IMR-90 (cell line): ENCODE measurements around the gene KIAA0232. TPM values are rescaled to one million over a fixed set of nuclear protein-coding genes. Genes with fewer than 3 reads are reported as not detected.
"Not testable (repeated sequence)": the region's sequence is repeated elsewhere in the genome, so short reads cannot be mapped to it uniquely, and the experiment has no call there.

Source experiments
- ATAC-seq: fragments of 200-7000 bp; cut with Tn5 transposase; 2 replicates; pipeline ENCODE4 v1.9.1; 2020; ENCODE audit warnings: low read depth, mild to moderate bottlenecking, moderate library complexity
- BruUV-seq: library from RNA; stranded (reverse); fragments of 400-500 nt; replicated peaks from 2 replicates; lab custom pipeline; 2021; lab: Mats Ljungman, UMichigan
- CTCF ChIA-PET: fragments of 300-600 bp; formaldehyde crosslinking; extraction: SDS; loops from one replicate; lab custom pipeline; 2021; ENCODE audit warnings: antibody characterized with exemption; lab: Yijun Ruan, JAX
- POLR2A ChIA-PET: fragments of 300-600 bp; sonication (Branson Sonifier 250); formaldehyde crosslinking; loops from one replicate; lab custom pipeline; 2022; ENCODE audit warnings: antibody characterized with exemption; ENCODE audit not compliant: unreplicated experiment; lab: Charles Lee
- DNase-seq: peaks from one replicate; pipeline ENCODE4 v3.0.0; 2013
- H2AFZ ChIP-seq: replicated peaks from 2 replicates; pipeline ENCODE3; 2013; ENCODE audit warnings: low read length, mild to moderate bottlenecking; ENCODE audit not compliant: poor library complexity
- H2AK5ac ChIP-seq: 2 replicates; pipeline ENCODE4 v1.6.1; 2013; ENCODE audit warnings: low read depth, low read length, inconsistent platforms
- H2AK9ac ChIP-seq: replicated peaks from 2 replicates; pipeline ENCODE3; 2013; ENCODE audit warnings: mild to moderate bottlenecking, low read depth, low read length, moderate library complexity; ENCODE audit not compliant: poor library complexity
- H2BK120ac ChIP-seq: 2 replicates; pipeline ENCODE4 v1.6.1; 2013; ENCODE audit warnings: low read depth, low read length, inconsistent platforms
- H2BK15ac ChIP-seq: 3 replicates; pipeline ENCODE4 v1.6.1; 2013; ENCODE audit warnings: low read depth, low read length, inconsistent platforms
- H2BK20ac ChIP-seq: 2 replicates; pipeline ENCODE4 v1.6.1; 2013; ENCODE audit warnings: low read depth, mild to moderate bottlenecking, inconsistent platforms, low read length, moderate library complexity
- H2BK5ac ChIP-seq: 2 replicates; pipeline ENCODE4 v1.6.1; 2013; ENCODE audit warnings: mild to moderate bottlenecking, low read depth, low read length, inconsistent platforms; ENCODE audit not compliant: poor library complexity, severe bottlenecking
- H3K14ac ChIP-seq: replicated peaks from 2 replicates; pipeline ENCODE4 v1.6.1; 2013; ENCODE audit warnings: low read depth, low read length, inconsistent platforms
- H3K18ac ChIP-seq: 2 replicates; pipeline ENCODE4 v1.6.1; 2013; ENCODE audit warnings: low read depth, low read length, control low read depth
- H3K23ac ChIP-seq: 2 replicates; pipeline ENCODE4 v1.6.1; 2013; ENCODE audit warnings: low read depth, low read length, inconsistent platforms
- H3K27ac ChIP-seq: 2 replicates; pipeline ENCODE4 v1.5.1; 2013; ENCODE audit warnings: mild to moderate bottlenecking, control low read depth, low read length; ENCODE audit not compliant: insufficient read depth
- H3K27me3 ChIP-seq: 2 replicates; pipeline ENCODE4 v1.6.1; 2013; ENCODE audit warnings: low read length; ENCODE audit not compliant: control insufficient read depth, insufficient read depth
- H3K36me3 ChIP-seq: 2 replicates; pipeline ENCODE4 v1.6.1; 2013; ENCODE audit warnings: low read length, mixed read lengths; ENCODE audit not compliant: control insufficient read depth, insufficient read depth
- H3K4ac ChIP-seq: 2 replicates; pipeline ENCODE4 v1.6.1; 2013; ENCODE audit warnings: low read depth, low read length, inconsistent platforms
- H3K4me1 ChIP-seq: 2 replicates; pipeline ENCODE4 v1.6.1; 2013; ENCODE audit warnings: low read length, mixed read lengths; ENCODE audit not compliant: control insufficient read depth, insufficient read depth
- H3K4me2 ChIP-seq: 2 replicates; pipeline ENCODE4 v1.6.1; 2013; ENCODE audit warnings: low read depth, mild to moderate bottlenecking, control low read depth, low read length, moderate library complexity
- H3K4me3 ChIP-seq: 2 replicates; pipeline ENCODE4 v1.5.1; 2013; ENCODE audit warnings: low read depth, mild to moderate bottlenecking, control low read depth, low read length, moderate library complexity; ENCODE audit not compliant: insufficient read depth
- H3K56ac ChIP-seq: 2 replicates; pipeline ENCODE4 v1.6.1; 2013; ENCODE audit warnings: low read length, inconsistent platforms; ENCODE audit not compliant: insufficient read depth; ENCODE audit errors: extremely low read depth
- H3K79me1 ChIP-seq, 2 experiments: 2 replicates each; pipeline ENCODE4 v1.6.1; 2013; ENCODE audit warnings: low read length in 2 of 2, inconsistent platforms in 1 of 2, low read depth in 1 of 2
- H3K9ac ChIP-seq: 2 replicates; pipeline ENCODE4 v1.6.1; 2013; ENCODE audit warnings: low read depth, low read length, control low read depth
- H3K9me1 ChIP-seq: 2 replicates; pipeline ENCODE4 v1.6.1; 2013; ENCODE audit warnings: low read length, inconsistent platforms; ENCODE audit not compliant: insufficient read depth
- H3K9me3 ChIP-seq: 2 replicates; pipeline ENCODE4 v1.6.1; 2013; ENCODE audit warnings: low read length; ENCODE audit not compliant: control insufficient read depth, insufficient read depth
- H4K20me1 ChIP-seq: 2 replicates; pipeline ENCODE4 v1.6.1; 2013; ENCODE audit warnings: low read length, inconsistent platforms; ENCODE audit not compliant: insufficient read depth
- H4K5ac ChIP-seq: 2 replicates; pipeline ENCODE4 v1.6.1; 2013; ENCODE audit warnings: mild to moderate bottlenecking, low read depth, low read length, control low read depth
- H4K8ac ChIP-seq, 2 experiments: 2 replicates each; pipeline ENCODE4 v1.6.1; 2013; ENCODE audit warnings: low read depth in 2 of 2, low read length in 2 of 2, control low read depth in 1 of 2, inconsistent platforms in 1 of 2
- H4K91ac ChIP-seq: 2 replicates; pipeline ENCODE4 v1.6.1; 2013; ENCODE audit warnings: low read depth, low read length, inconsistent platforms; ENCODE audit not compliant: insufficient read depth
- WGBS, 2 experiments: methylation state at CpG; one replicate each; pipeline versions ENCODE4 v1.1.5 to v1.1.7; 2013; ENCODE audit warnings: missing lambda C conversion rate in 2 of 2; ENCODE audit not compliant: insufficient read length in 1 of 2; ENCODE audit errors: extremely low coverage in 2 of 2; 5-methylcytosine and 5-hydroxymethylcytosine counted together
- dilution Hi-C: fragments of 300-500 bp; cut with HindIII; formaldehyde crosslinking; loops from one replicate; pipeline ENCODE4 v1.14.3; 2018; ENCODE audit warnings: low sequenced_read_pairs; ENCODE audit not compliant: unreplicated experiment
- in situ Hi-C: fragments of 300-500 bp; cut with MboI; formaldehyde crosslinking; loops from 3 replicates; pipeline ENCODE4 v1.14.3; 2019; ENCODE audit warnings: low sequenced_read_pairs, inconsistent platforms, mixed read lengths
- intact Hi-C: fragments of 100-400 bp; cut with micrococcal nuclease; formaldehyde crosslinking; loops from 2 replicates; pipeline ENCODE4 v1.10.0; 2022
- polyA plus RNA-seq, 3 experiments: library from polyadenylated mRNA; depleted of rRNA; stranded (reverse); fragments of >200 nt; gene quantifications; 2 replicates each; pipeline ENCODE4 v1.2.3, GENCODE V29; 2012; ENCODE audit warnings: low replicate concordance in 1 of 3
- total RNA-seq: library from RNA; depleted of rRNA; stranded (reverse); fragments of >200 nt; gene quantifications from 2 replicates; pipeline ENCODE4 v1.2.3, GENCODE V29; 2012

Gene KIAA0232
- total and polyA plus RNA-seq, 2 of the 4 experiments (the other 2 are of a cell fraction) = 6.8 to 19.5 TPM

GRCh38 chr4:6906486-6906885 is 124.0 kb downstream of the KIAA0232 start:
- POLR2A ChIA-PET, H2AFZ ChIP-seq, H2AK5ac ChIP-seq, H3K4me3 ChIP-seq, H4K8ac ChIP-seq, H2AK9ac ChIP-seq, H3K14ac ChIP-seq, H3K36me3 ChIP-seq, H3K9ac ChIP-seq, CTCF ChIA-PET, H4K91ac ChIP-seq, BruUV-seq, in situ Hi-C loops, dilution Hi-C loops, H3K18ac ChIP-seq, H2BK15ac ChIP-seq, H3K4me2 ChIP-seq, H3K4me1 ChIP-seq, H3K4ac ChIP-seq, H2BK20ac ChIP-seq, intact Hi-C loops, H3K9me3 ChIP-seq, H3K56ac ChIP-seq, H2BK120ac ChIP-seq, H3K27me3 ChIP-seq, H4K20me1 ChIP-seq, H3K9me1 ChIP-seq, H4K5ac ChIP-seq, H3K23ac ChIP-seq, H3K27ac ChIP-seq, DNase-seq, ATAC-seq, H2BK5ac ChIP-seq: not testable (repeated sequence)
- 92% methylated on average over 2 of the region's 6 CpGs; no CpG with 5 or more reads in 1 of the 2 experiments for WGBS, 2 experiments
- peaks cover 0 to 19% of the 10 kb centered on the region in 2 experiments; a peak in 2 of 4 replicates for H3K79me1 ChIP-seq
